GM21390 (cell line): ENCODE results near the gene SIGLEC1.

Experiments
- ATAC-seq: cut with Tn5 transposase; IDR thresholded peaks from one replicate; pipeline ENCODE4 v1.9.1; 2021; ENCODE audit not compliant: unreplicated experiment

Gene SIGLEC1

DNA sequence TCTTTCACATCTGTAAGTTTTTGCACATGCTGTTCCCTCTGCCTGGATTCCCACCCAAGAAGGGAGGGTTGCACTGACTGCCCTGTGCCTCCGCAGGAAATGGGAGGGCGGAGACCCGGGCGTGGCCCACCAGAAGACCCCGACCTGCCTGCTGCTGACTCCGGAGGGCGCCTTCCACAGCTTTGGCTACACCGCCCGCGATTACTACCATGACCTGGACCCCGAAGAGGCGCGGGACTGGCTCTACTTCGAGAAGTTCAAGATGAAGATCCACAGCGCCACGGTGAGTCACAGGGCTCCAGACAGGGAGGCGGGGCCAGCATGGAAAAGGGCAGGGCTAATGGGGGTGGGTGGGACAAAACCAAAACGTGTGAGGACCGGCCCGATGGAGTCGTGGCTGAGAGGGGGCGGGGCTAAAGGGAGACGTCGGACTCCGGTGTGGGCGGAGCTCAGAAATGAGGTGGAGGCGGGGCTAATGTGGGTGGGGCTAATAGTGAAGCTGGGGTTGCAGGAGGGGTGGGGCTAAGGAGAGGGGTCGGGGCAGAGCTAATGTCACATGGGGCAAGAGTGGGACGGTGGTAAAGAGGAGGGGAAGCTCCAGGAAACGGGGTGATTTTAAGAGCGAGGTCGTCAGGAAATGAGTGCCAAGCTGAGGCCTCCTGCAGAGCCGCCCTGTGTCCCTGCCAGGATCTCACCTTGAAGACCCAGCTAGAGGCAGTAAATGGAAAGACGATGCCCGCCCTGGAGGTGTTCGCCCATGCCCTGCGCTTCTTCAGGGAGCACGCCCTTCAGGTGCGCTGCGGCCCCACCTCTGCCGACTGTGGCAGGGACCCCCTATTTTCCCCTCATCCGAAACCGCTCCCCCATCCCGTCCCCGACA lies 32.6 kb upstream of the SIGLEC1 start:
- no peak for ATAC-seq

- no peak for ATAC-seq
Observed at GRCh38 chr20:3744037-3744436, 31.6 kb upstream of the SIGLEC1 start.

- ATAC-seq, result no peak
Observed at GRCh38 chr20:3743251-3743650, 30.9 kb upstream of the SIGLEC1 start.

DNA sequence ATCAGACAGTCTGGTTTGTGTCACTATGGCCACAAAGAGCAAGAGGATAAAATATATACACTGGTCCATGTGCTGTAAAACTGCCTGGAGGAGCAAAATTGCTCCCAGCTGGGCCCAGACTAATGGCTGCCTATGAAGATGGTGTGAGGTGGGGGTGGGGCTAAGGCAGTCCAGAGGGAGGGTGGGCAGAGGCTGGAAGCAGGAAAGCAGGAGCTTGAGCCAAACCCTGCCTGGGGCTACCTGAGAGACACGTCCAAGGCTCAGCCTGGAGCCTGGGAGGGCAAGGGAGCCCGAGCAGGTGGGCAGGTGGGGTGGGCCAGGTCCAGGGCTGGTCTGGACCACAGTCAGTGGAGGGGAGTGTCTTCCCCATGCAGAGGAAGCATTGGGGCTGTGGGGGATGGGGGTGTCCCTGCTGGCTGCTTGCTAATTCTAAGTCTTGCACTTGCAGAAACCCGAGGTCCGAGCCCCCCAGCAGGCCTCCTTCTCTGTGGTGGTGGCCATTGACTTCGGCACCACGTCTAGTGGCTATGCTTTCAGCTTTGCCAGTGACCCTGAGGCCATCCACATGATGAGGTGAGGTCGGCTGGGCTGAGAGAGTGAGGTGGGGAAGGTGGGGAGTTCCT lies 29.5 kb upstream of the SIGLEC1 start:
- no peak for ATAC-seq

DNA sequence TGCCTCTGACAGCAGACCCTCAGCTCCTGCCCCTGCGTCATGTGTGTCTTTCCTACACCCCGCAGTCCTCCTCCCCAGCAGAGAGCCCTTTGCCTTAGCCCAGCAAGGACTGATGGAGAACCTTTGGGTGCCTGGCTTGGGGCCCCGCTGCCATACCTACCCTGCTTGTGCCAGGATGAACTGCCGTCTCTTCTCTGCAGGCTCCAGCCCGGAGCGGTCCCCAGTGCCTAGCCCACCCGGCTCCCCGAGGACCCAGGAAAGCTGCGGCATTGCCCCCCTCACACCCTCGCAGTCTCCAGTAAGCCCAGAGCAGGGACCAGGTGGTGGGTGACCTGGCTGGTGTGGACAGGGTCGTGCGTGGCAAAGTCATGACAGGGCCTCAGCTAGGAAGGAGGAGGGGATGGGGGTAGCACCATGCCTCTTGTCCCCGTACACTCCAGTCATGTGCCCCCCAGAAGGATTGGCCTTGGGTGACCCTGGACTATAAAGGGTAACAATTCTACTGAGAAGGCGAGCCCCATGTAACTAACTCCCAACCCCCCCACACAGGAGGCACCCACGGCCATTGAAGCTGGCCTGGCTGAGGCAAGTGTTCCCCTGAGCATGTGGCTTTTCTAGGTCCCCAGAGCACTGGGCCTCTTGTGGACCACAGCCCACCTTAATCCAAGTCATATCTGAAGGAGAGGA lies 28.4 kb upstream of the SIGLEC1 start:
- no peak for ATAC-seq

DNA sequence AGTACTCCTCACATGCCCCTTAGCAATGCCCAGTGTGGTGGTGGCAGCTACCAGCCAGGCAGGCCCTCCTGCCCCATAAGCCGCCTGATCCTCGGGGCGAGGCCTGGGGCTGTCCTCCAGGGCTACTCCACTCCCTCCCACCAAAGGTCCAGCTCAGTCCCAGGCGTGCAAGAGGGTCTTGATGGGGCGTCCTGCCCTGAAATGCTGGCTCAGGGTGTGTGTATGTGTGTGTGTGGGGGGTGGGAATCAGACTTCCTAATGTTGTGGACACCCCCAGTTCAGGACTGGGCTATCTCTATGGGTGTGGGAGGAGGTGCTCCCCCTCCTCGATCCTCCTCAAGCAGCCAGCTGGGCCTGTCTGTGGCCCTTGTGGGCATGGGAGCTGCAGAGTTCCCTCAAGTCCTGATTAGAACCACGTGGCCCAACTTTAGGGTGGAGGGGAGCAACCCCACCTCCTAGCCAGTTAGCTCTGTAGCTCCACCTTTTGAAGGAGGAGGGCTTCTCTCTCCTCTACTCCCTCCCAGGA lies 27.6 kb upstream of the SIGLEC1 start:
- no peak for ATAC-seq

DNA sequence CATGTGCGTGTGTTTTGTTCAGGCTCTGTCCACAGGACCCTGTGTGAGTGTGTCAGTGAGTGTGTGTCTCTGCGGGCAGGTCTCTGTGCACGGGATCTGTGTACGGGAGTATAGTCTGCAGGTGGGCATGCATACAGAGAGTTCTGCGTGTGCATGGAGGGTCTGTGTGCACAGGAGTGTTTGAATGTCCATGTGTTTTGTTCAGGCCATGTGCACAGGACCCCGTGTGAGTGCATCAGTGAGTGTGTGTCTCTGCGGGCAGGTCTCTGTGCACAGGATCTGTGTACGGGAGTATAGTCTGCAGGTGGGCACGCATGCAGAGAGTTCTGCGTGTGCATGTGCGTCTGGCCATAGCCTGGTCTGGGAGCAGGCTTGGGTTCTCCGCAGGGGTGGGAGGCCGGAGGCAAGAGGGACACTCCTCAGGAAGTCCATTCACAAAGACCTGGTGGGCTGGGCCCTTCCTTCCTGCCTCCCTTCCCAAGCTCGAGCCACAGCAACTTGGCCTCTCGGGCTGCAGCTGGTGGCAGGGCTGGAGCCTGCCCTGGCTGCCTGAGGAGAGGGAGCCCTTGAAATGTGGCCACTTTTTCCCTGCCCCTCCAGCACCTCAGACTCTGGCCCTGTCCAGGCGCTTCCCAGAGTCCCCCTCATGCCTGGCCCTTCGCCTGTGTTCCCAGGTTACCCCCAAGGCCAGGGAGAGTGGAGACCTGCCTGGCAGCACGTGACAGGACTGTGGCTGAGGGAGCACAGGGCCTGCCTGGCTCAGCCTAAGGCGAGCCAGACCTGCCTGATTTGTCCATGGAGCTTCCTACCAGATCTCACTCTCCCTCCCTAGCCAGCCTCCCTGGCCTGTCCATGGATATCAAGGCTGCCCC lies 26.9 kb upstream of the SIGLEC1 start:
- no peak for ATAC-seq

GRCh38 chr20:3738111-3739053 lies 26.0 kb upstream of the SIGLEC1 start:
- no peak for ATAC-seq

- no peak for ATAC-seq
Observed at GRCh38 chr20:3735768-3736167, 23.4 kb upstream of the SIGLEC1 start.

DNA sequence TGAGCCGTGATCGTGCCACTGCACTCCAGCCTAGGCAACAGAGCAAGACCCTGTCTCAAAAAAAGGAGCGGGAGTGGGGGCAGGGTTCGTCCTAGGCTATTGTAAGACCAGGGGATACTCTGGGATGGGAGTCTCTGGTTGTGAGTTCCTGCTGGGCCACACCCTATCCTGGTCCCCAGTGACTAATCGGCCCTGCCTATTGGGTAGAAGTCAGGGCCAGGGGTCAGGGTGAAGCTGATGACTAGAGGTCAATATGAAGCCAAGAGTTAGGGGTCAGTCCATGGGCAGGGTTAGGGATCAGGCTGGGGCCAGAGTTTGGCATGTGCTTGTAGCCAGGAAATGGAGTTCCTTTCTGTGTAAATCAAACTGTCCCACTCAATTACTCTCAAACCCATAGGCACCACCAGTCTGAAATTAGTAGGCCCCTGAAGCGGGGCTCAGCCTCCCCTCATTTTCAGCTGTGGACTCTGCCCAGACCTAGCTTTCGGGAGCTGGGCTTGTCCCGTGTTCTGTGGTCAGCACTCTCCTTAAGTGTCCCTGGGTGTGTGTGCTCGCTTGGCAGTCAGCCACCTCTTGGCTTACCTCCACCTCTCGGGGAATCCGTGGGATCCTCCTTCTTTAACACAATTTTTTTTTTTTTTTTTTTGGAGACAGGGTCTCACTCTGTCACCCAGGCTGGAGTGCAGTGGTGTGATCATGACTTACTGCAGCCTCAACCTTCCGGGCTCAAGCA lies 21.9 kb upstream of the SIGLEC1 start:
- no peak for ATAC-seq

DNA sequence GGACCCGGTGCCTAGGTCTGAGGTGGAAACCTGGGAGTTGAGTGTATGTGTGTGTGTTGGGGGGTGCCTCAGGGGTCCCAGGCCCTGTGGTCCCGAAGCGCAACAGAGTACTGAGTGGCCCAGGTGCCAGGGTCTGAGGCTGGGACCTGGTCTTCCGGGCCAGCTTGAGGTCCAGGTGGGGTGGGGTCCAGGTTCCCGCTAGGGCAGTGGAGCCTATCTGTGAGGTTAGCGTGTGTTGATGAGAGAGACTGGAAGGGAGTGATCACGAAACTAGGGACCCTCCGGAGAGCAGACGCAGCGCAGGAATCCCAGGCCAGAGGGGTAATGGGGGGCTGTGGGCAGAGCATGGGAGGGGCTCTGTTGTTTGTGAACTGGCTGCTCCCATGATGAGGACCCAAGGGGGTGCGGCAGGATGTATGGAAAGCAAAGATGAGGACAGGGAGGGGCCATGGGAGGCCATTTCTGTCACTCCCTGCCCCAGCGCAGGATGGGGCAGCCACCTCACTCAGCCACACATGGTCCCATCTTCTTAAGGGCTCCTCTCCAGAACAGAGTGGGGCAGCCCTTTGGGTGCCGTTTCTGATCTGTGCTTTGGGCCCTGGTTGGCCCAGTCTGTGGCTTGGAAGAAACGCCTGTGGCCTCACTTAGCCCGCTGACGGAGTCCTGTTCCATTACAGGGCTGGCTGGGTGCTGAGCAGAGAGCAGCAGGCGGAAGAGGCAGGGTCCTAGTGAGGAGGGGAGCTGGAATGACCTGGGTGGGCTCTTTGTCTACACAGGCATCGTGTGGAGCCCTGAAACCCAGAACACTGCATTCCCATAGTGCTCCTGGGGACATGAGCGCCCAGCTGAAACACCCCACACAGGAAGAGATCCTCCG lies 21.0 kb upstream of the SIGLEC1 start:
- no peak for ATAC-seq

- ATAC-seq, result no peak
Observed at GRCh38 chr20:3732327-3733118, 20.1 kb upstream of the SIGLEC1 start, which contains the start of gene HSPA12B. Gene HSPA12B, plus strand, starts transcription at chr20:3732685. Its CDS starts 5,990 bp downstream, at chr20:3738675.

DNA sequence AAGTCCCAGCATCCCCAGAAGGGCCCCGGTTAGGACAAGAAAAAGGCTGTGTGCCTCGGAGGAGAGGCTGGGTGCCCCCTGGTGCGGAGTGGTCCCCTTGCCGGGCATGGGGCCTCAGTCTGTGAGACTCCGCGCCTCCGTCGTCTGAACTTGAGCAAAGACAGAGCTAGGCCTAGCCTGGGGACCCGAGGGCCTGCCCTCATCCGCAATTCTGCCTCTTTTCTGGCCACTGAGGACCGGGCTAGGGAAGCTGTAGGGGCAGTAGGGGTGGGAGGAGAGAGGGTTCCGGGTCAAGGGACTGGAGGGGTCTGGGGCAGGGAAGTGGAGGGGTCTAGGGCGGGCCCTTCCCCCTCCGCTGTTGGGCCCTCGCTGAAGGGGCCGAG lies 19.5 kb upstream of the SIGLEC1 start:
- no peak for ATAC-seq

DNA sequence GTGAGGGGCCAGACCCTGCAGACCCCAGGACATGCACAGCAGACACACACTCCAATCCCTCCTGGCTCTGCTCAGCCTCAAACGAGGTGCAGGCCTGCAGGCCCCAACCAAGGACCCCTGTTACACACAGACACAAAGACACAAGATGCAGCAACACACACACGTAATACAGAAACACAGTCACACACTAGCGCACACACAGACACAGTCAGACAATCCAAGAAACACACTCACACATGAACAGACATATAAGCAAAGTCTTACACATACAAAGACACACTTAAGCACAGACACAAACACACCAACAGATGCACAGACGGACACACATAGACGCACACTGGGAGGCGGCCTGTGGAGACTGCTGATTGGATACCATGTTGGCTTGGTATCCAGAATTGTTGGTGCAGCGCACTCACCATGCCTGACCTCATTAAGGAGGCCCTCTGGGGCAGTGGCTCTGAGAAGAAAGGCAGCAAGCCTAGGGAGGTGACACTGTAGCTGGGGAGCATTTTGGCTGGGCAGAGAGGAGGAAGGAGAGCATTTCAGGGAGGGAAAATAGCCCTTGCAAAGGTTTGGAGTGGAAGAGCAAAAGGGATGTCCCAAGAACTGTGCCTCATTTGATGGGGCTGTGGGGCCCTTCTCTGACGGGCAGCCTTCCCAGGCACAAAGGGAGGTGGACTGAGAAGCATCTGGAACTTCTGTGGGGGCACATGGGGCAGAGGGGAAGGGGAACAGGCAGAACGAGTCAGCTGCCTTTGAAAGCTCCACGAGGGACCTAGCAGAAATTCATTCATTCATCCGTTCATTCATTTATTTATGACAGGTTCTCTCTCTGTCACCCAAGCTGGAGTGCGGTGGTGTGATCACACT lies 18.6 kb upstream of the SIGLEC1 start:
- no peak for ATAC-seq

DNA sequence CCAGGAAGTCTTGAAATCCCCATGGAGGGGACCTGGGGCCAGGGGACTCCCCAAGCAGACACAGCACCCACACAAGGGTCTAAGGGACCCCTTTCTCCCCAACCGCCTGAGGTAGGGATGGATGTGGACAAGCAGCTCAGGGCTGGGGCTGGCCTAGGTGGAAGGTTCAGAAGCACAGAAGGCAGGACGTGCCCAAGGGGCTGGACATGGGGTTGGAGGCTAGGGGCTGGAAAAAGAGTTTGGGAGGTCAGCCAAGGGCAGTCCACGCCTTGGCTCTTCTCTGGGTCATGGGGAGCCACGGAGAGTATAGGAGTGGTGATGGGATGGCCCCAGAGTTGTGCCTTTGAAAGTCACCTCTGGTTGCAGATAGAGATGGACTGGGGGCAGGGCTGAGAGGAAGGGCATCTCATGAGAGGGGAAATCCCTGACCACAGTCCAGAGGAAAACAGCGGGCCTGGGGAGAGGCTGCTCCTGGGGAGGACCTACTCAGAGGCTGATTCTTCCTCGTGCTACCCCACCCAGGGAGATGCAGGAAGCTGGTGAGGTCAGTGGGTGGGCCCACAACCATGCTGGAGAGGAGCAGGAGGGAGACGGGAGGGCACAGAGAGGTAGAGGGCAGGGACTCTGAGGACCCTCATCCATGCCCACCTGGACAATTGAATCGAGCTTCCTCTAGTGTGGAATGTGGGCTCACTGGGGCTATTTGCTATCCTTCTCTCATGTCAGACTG lies 17.6 kb upstream of the SIGLEC1 start:
- no peak for ATAC-seq

- no peak for ATAC-seq
Observed at GRCh38 chr20:3729378-3729777, 17.0 kb upstream of the SIGLEC1 start.
